Measurements from ENCODE around the gene GDF15.

Gene GDF15

GRCh38 chr19:18417250-18418028, 31.5 kb downstream of the GDF15 start:
- H3K79me2 ChIP-seq (ENCODE audit: insufficient read depth, low read length) = no peaks in the 10 kb centered on the region
- peaks cover 6% of the 10 kb centered on the region; the same call in 1 of the 2 replicates for H3F3A ChIP-seq (ENCODE audit: insufficient read depth)
- H3K27me3 ChIP-seq (ENCODE audit: low read length) = no peaks in the 10 kb centered on the region
- TF ChIP-seq CTCF (IDR thresholded peaks at IDR 0.05; ENCODE audit: insufficient read depth, low read length, poor library complexity, severe bottlenecking) (no peak), EZH2phosphoT487 (conservative IDR thresholded peaks at IDR 0.05; ENCODE audit: low read length) (no peak)
- H3K27ac ChIP-seq (ENCODE audit: low read depth, low read length) = no peak overlapping the region
- no peak overlapping the region for H2AFZ ChIP-seq (ENCODE audit: low read depth, low read length, severe bottlenecking)
- H3K4me3 ChIP-seq (ENCODE audit: insufficient read depth, low read length, poor library complexity, severe bottlenecking) = no peak overlapping the region
- H3K9ac ChIP-seq (ENCODE audit: low read length) = no peak overlapping the region
- H3K36me3 ChIP-seq (ENCODE audit: low read length) = no peaks in the 10 kb centered on the region
- H3K9me2 ChIP-seq (replicated peaks; ENCODE audit: insufficient read depth, low read length) = no peaks in the 10 kb centered on the region
- no peaks in the 10 kb centered on the region for H4K20me1 ChIP-seq (ENCODE audit: low read depth, low read length)
- H3K9me3 ChIP-seq (ENCODE audit: insufficient read depth, low read length) = no peaks in the 10 kb centered on the region
- peak overlapping the region; percentile 31 for H3K4me2 ChIP-seq (ENCODE audit: low read depth, low read length, poor library complexity, severe bottlenecking)

- Histone ChIP-seq H3K4me2 (ENCODE audit: low read depth, low read length, poor library complexity, severe bottlenecking) (peak overlapping the region; percentile 31), H3K9me3 (ENCODE audit: insufficient read depth, low read length) (no peaks in the 10 kb centered on the region), H4K20me1 (ENCODE audit: low read depth, low read length) (no peaks in the 10 kb centered on the region), H3K4me3 (ENCODE audit: insufficient read depth, low read length, poor library complexity, severe bottlenecking) (no peak overlapping the region), H3K27ac (ENCODE audit: low read depth, low read length) (no peak overlapping the region), H2AFZ (ENCODE audit: low read depth, low read length, severe bottlenecking) (no peak overlapping the region), H3K9ac (ENCODE audit: low read length) (no peak overlapping the region), H3F3A (ENCODE audit: insufficient read depth) (peaks cover 6% of the 10 kb centered on the region; the same call in 1 of the 2 replicates), H3K9me2 (replicated peaks; ENCODE audit: insufficient read depth, low read length) (no peaks in the 10 kb centered on the region), H3K36me3 (ENCODE audit: low read length) (no peaks in the 10 kb centered on the region), H3K27me3 (ENCODE audit: low read length) (no peaks in the 10 kb centered on the region), H3K79me2 (ENCODE audit: insufficient read depth, low read length) (no peaks in the 10 kb centered on the region)
- no peak for TF ChIP-seq CTCF (IDR thresholded peaks at IDR 0.05; ENCODE audit: insufficient read depth, low read length, poor library complexity, severe bottlenecking)
- no peak for TF ChIP-seq EZH2phosphoT487 (conservative IDR thresholded peaks at IDR 0.05; ENCODE audit: low read length)
These were observed 32.1 kb downstream of the GDF15 start for GRCh38 chr19:18418029-18418482.

- Histone ChIP-seq H3K4me2 (ENCODE audit: low read depth, low read length, poor library complexity, severe bottlenecking) (peak overlapping the region; percentile 52), H3K4me3 (ENCODE audit: insufficient read depth, low read length, poor library complexity, severe bottlenecking) (peak overlapping the region; percentile 57), H3K36me3 (ENCODE audit: low read length) (no peaks in the 10 kb centered on the region), H4K20me1 (ENCODE audit: low read depth, low read length) (no peaks in the 10 kb centered on the region), H2AFZ (ENCODE audit: low read depth, low read length, severe bottlenecking) (no peak overlapping the region), H3K9me2 (replicated peaks; ENCODE audit: insufficient read depth, low read length) (no peaks in the 10 kb centered on the region), H3K27ac (ENCODE audit: low read depth, low read length) (no peak overlapping the region), H3K79me2 (ENCODE audit: insufficient read depth, low read length) (no peaks in the 10 kb centered on the region), H3K9me3 (ENCODE audit: insufficient read depth, low read length) (no peaks in the 10 kb centered on the region), H3F3A (ENCODE audit: insufficient read depth) (peaks cover 6% of the 10 kb centered on the region; the same call in 1 of the 2 replicates), H3K27me3 (ENCODE audit: low read length) (no peaks in the 10 kb centered on the region), H3K9ac (ENCODE audit: low read length) (peak overlapping the region; percentile 54; the same call in 1 of the 2 replicates)
- no peak for TF ChIP-seq EZH2phosphoT487 (conservative IDR thresholded peaks at IDR 0.05; ENCODE audit: low read length)
- TF ChIP-seq CTCF (IDR thresholded peaks at IDR 0.05; ENCODE audit: insufficient read depth, low read length, poor library complexity, severe bottlenecking) = no peak
These were observed 32.7 kb downstream of the GDF15 start for GRCh38 chr19:18418483-18419194.
